Caco-2 (cell line): ENCODE data around the gene ATP8B2. TPM values are rescaled to one million over a fixed set of nuclear protein-coding genes. Genes with fewer than 3 reads are reported as not detected.

ENCODE experiments used
- BruUV-seq: library from RNA; stranded (reverse); fragments of 400-500 nt; replicated peaks from 2 replicates; lab custom pipeline; 2021; lab: Mats Ljungman, UMichigan
- CTCF ChIA-PET: fragments of 300-600 bp; sonication (Branson Sonifier 250); formaldehyde crosslinking; loops from one replicate; lab custom pipeline; 2022; ENCODE audit warnings: antibody characterized with exemption; lab: Charles Lee
- POLR2A ChIA-PET: fragments of 300-600 bp; sonication (Branson Sonifier 250); formaldehyde crosslinking; loops from one replicate; lab custom pipeline; 2022; ENCODE audit warnings: antibody characterized with exemption; lab: Charles Lee
- DNase-seq, 2 experiments: peaks; one replicate each; pipeline versions ENCODE4 v3.0.0 to v3.0.0-alpha.2; 2020 to 2022
- H3K27me3 ChIP-seq: replicated peaks from 2 replicates; pipeline ENCODE4 v1.6.0; 2011; ENCODE audit warnings: low read length; ENCODE audit not compliant: control insufficient read depth, insufficient read depth
- H3K36me3 ChIP-seq: 2 replicates; pipeline ENCODE4 v1.5.1; 2011; ENCODE audit warnings: low read length; ENCODE audit not compliant: control insufficient read depth, insufficient read depth
- H3K4me1 ChIP-seq: fragments of 250-450 bp; sonication (Bioruptor Pico); 2 replicates; pipeline ENCODE4 v1.5.1; 2020; ENCODE audit warnings: mild to moderate bottlenecking
- H3K4me3 ChIP-seq: 2 replicates; pipeline ENCODE4 v1.5.1; 2011; ENCODE audit warnings: low read depth, mild to moderate bottlenecking, control low read depth, low read length
- H3K9me3 ChIP-seq: fragments of 250-450 bp; sonication (Bioruptor Pico); 2 replicates; pipeline ENCODE4 v1.5.1; 2020; ENCODE audit warnings: mild to moderate bottlenecking, moderate library complexity
- H3K27ac Mint-ChIP-seq: one replicate; pipeline ENCODE4 v1.8.0; 2022; ENCODE audit warnings: mixed read lengths; ENCODE audit not compliant: unreplicated experiment
- H3K27me3 Mint-ChIP-seq: one replicate; pipeline ENCODE4 v1.8.0; 2022; ENCODE audit warnings: mixed read lengths; ENCODE audit not compliant: insufficient read depth, unreplicated experiment
- H3K36me3 Mint-ChIP-seq: one replicate; pipeline ENCODE4 v1.8.0; 2022; ENCODE audit warnings: mild to moderate bottlenecking, mixed read lengths; ENCODE audit not compliant: insufficient read depth, unreplicated experiment
- H3K4me1 Mint-ChIP-seq: one replicate; pipeline ENCODE4 v1.8.0; 2022; ENCODE audit warnings: low read depth, mixed read lengths; ENCODE audit not compliant: unreplicated experiment
- H3K4me3 Mint-ChIP-seq: one replicate; pipeline ENCODE4 v1.8.0; 2022; ENCODE audit warnings: mild to moderate bottlenecking, moderate library complexity, mixed read lengths; ENCODE audit not compliant: unreplicated experiment
- H3K9me3 Mint-ChIP-seq: one replicate; pipeline ENCODE4 v1.8.0; 2022; ENCODE audit warnings: mixed read lengths; ENCODE audit not compliant: unreplicated experiment
- CTCF ChIP-seq, 2 experiments: fragments of 200-600 bp in 1 of 2; IDR thresholded peaks; 1 replicate in 1 of 2; 2 replicates in 1 of 2; pipeline versions ENCODE4 v1.5.1 to v1.8.0; 2011 to 2022; ENCODE audit warnings: antibody characterized with exemption in 1 of 2, control low read depth in 1 of 2, inconsistent platforms in 1 of 2, low read depth in 1 of 2, low read length in 1 of 2, mild to moderate bottlenecking in 1 of 2, moderate library complexity in 1 of 2; ENCODE audit not compliant: insufficient read depth in 1 of 2, severe bottlenecking in 1 of 2, unreplicated experiment in 1 of 2
- intact Hi-C: fragments of 100-400 bp; cut with micrococcal nuclease; formaldehyde crosslinking; loops from one replicate; pipeline ENCODE4 v1.10.0; 2022; ENCODE audit not compliant: unreplicated experiment
- total RNA-seq: library from RNA; stranded (reverse); gene quantifications from 2 replicates; pipeline ENCODE4 v1.2.3, GENCODE V29; 2022

The ATP8B2 gene
- total RNA-seq, 1 experiment from 2014 or later: 10.5 TPM

DNA sequence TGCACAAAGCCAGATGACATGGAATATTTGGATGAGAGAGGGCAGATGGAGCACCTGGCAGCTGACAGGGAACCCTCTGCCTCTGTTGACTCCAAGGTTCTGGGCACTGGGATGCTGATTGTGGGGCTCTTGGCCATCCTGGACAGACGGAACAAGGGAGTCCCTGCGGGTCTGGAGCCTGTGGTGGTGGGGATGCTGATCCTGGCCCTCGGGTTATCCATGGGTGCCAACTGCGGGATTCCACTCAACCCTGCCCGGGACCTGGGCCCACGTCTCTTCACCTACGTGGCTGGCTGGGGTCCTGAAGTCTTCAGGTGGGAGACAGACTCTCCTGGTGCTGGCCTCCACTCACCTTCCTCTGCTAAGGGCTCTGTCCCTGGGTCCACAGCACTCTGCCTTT lies 1.8 kb upstream of the ATP8B2 start:
- Mint-ChIP-seq H3K27me3 (no peaks in the 10 kb centered on the region), H3K36me3 (no peaks in the 10 kb centered on the region), H3K4me3 (no peak overlapping the region), H3K9me3 (no peaks in the 10 kb centered on the region), H3K4me1 (peaks cover 29% of the 10 kb centered on the region), H3K27ac (no peak overlapping the region)
- intact Hi-C loops: no loop called here
- CTCF ChIA-PET: interaction anchor here (1.2 to 1.9 kb wide), 2 partner anchors 11 kb away, joined by 4 to 8 read pairs; no protein-coding TSS in a partner anchor
- Histone ChIP-seq H3K27me3 (no peaks in the 10 kb centered on the region), H3K36me3 (no peaks in the 10 kb centered on the region), H3K4me1 (peaks cover 21% of the 10 kb centered on the region), H3K9me3 (no peaks in the 10 kb centered on the region), H3K4me3 (no peak overlapping the region)
- no peak for TF ChIP-seq CTCF (IDR thresholded peaks at IDR 0.05; ENCODE audit: insufficient read depth in 1 of 2, low read depth in 1 of 2, low read length in 1 of 2, severe bottlenecking in 1 of 2, unreplicated experiment in 1 of 2)
- no TSS peak for BruUV-seq
- POLR2A ChIA-PET: no interaction called here
- DNase-seq: no peak

- Mint-ChIP-seq H3K27ac (no peak overlapping the region), H3K4me1 (peaks cover 29% of the 10 kb centered on the region), H3K27me3 (no peaks in the 10 kb centered on the region), H3K36me3 (no peaks in the 10 kb centered on the region), H3K4me3 (peak overlapping the region; percentile 67), H3K9me3 (no peaks in the 10 kb centered on the region)
- POLR2A ChIA-PET: no interaction called here
- Histone ChIP-seq H3K4me1 (peaks cover 21% of the 10 kb centered on the region), H3K4me3 (no peak overlapping the region), H3K36me3 (no peaks in the 10 kb centered on the region), H3K9me3 (no peaks in the 10 kb centered on the region), H3K27me3 (no peaks in the 10 kb centered on the region)
- CTCF ChIA-PET: interaction anchor here (1.9 kb wide), 1 partner anchor 11 kb away, joined by 8 read pairs; no protein-coding TSS in a partner anchor
- DNase-seq: no peak
- TF ChIP-seq CTCF (IDR thresholded peaks at IDR 0.05; ENCODE audit: insufficient read depth in 1 of 2, low read depth in 1 of 2, low read length in 1 of 2, severe bottlenecking in 1 of 2, unreplicated experiment in 1 of 2): no peak
- intact Hi-C loops: no loop called here
- no TSS peak for BruUV-seq
Observed at GRCh38 chr1:154324241-154324640, 1.1 kb upstream of the ATP8B2 start.

- intact Hi-C loops: no loop called here
- peaks cover 14% of the 10 kb centered on the region for H3K4me1 ChIP-seq
- Mint-ChIP-seq H3K27ac (no peak overlapping the region), H3K36me3 (no peaks in the 10 kb centered on the region), H3K4me1 (peaks cover 27% of the 10 kb centered on the region), H3K9me3 (no peaks in the 10 kb centered on the region), H3K4me3 (peak overlapping the region; percentile 67), H3K27me3 (no peaks in the 10 kb centered on the region)
- no peaks in the 10 kb centered on the region for H3K9me3 ChIP-seq
- no peaks in the 10 kb centered on the region for H3K36me3 ChIP-seq
- TF ChIP-seq CTCF (IDR thresholded peaks at IDR 0.05; ENCODE audit: insufficient read depth in 1 of 2, low read depth in 1 of 2, low read length in 1 of 2, severe bottlenecking in 1 of 2, unreplicated experiment in 1 of 2): peak; percentile 25 to 54
- CTCF ChIA-PET: interaction anchor here (0.6 to 2.1 kb wide), 8 partner anchors 9 to 1817 kb away, joined by 3 to 17 read pairs (median 4); no protein-coding TSS in a partner anchor
- H3K27me3 ChIP-seq: no peaks in the 10 kb centered on the region
- peak in 1 of 2 experiments; percentile 63 for DNase-seq
- no TSS peak for BruUV-seq
- H3K4me3 ChIP-seq: peak overlapping the region; percentile 37
- POLR2A ChIA-PET: interaction anchor here (1.0 kb wide), 1 partner anchor 9 kb away, joined by 3 read pairs; no protein-coding TSS in a partner anchor
Observed at GRCh38 chr1:154325583-154326545, 539 bp downstream of the ATP8B2 start.
